Superior temporal gyrus (tissue), 1 donor: ENCODE results near the gene IL18.
"Not testable (repeated sequence)": the region's sequence is repeated elsewhere in the genome, so short reads cannot be mapped to it uniquely, and the experiment has no call there.

Experiments
- DNase-seq: peaks from one replicate; pipeline ENCODE4 v3.0.0-alpha.2; 2016; ENCODE audit errors: extremely low spot score

IL18 gene

DNA sequence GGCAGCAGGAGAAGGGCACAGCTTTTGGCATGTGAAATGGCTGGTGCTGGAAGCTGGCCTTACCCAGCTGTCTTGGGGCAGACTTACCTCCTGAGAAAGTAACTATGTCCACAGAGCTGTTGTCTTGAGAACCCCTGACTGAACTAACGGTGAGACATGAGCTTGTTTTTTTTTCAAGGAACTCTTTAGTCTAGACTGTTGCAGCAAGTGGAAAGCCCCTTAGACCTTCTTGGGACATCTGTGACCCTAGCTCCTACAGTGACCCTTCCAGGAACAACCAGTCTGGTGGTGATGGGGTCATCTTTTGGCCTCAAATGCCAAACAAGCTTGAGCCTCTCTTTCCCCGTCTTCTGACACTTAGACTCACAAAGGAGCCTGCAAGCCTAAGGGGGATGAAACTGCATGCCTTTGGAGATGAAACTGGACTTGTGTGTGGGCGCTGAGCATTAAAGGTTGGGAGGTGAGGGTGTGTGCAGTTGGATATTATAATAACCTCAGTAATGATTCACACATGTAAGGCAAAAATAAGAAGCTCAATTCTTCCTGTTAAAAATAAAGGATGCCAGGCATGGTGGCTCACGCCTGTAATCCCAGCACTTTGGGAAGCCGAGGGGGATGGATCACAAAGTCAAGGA is 41.8 kb downstream of the IL18 start:
- no peak for DNase-seq

DNA sequence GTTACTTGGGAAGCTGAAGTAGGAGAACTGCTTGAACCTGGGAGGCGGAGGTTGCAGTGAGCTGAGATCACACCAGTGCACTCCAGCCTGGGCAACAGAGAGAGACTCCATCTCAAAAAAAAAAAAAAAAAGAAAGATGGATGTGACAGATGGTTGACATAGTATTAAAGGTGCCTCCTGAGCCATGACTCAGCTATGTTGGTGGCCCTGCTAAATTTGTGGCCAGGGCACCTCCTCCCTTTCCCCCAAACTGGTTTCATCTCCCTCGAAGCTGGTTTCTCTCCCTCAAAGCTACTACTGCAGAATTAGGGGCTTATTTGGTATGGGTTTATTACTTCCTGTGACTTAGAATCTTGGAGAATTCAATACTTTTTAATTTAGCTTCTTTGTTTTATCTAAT is 45.7 kb downstream of the IL18 start:
- DNase-seq: no peak

GRCh38 chr11:112115386-112115785 is 48.5 kb downstream of the IL18 start:
- no peak for DNase-seq

GRCh38 chr11:112114460-112114859 is 49.4 kb downstream of the IL18 start:
- DNase-seq: no peak

- peak; percentile 87 for DNase-seq
Observed at GRCh38 chr11:112113539-112114457, 50.1 kb downstream of the IL18 start.

- no peak for DNase-seq
Observed at GRCh38 chr11:112106070-112106469, 57.8 kb downstream of the IL18 start.

- no peak for DNase-seq
Observed at GRCh38 chr11:112103446-112103845, 60.4 kb downstream of the IL18 start.

GRCh38 chr11:112100462-112100861 is 63.4 kb downstream of the IL18 start:
- no peak for DNase-seq

DNA sequence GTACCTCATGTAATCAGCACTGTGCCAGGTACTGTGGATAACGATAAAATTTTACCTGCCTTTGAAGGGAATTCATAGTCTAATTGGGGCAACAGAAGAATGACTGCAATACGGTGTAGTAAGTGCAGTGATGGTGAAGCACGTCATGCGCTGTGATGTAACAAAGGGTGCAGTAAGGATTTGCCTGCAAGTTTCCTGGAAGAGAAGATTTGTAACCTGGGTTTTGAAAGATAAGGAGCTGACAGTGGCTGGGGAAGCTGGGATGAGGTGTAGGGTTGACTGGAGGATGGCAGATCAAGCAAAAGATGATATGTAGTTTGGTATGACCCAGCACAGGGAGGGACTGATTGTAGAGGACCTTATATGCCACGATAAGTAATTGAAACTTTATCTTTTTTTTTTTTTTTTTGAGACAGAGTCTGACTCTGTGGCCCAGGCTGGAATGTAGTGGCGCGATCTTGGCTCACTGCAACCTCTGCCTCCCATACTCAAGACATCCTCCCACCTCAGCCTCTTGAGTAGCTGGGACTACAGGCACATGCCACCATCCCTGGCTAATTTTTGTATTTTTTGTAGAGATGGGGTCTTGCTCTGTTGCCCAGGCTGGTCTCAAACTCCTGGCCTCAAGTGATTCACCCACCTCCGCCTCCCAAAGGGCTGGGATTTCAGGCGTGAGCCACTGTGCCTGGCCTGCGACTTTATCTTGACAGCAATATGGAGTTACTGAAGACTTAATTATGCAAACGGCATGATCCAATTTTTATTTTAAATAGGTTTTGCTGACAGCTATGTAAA is 66.0 kb downstream of the IL18 start:
- no peak for DNase-seq

GRCh38 chr11:112096194-112096593 is 67.7 kb downstream of the IL18 start:
- DNase-seq: no peak

DNA sequence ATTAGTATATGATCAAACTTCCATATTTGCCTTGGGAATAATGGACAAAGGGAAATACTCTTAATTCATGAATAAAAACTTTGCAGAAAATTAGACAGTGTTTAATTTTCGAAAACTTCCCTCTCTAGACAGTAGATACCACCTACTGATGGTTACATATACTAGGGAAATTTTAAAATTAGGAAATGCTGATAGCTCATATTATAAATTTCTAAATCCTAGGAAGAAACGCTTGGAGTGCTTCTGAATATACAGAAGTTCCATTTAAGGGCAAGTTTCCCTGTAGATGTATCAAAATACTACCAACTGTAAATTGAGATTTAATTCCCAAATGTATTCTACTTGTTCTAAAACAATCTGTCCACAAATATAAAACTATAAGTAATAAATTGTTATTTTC is 68.6 kb downstream of the IL18 start:
- DNase-seq: not testable (repeated sequence)
